ENCODE results near the gene SOX5.
A peak's percentile ranks its signal among the peaks of the same experiment; 100 is the strongest.
"Not testable (repeated sequence)": the region's sequence is repeated elsewhere in the genome, so short reads cannot be mapped to it uniquely, and the experiment has no call there.

SOX5 gene

DNA sequence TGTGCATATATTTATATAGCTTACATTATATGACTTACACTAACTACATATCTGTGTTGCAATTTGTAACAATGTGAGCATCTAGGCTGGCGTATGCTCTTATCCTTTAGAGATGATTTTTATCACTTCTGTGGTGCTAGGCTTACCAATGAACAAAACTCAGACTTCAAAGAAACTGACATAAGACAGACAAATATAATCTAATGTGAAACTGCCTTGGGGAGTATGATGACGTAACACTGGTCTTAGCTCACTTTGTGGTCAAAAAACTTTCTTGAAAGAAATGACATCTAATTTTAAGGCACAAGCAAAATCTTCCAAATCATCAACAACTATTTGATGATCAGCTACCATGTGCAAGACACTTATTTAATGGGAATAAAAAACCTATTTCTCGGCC, 50.0 kb downstream of the SOX5 start:
- no peak for DNase-seq

DNA sequence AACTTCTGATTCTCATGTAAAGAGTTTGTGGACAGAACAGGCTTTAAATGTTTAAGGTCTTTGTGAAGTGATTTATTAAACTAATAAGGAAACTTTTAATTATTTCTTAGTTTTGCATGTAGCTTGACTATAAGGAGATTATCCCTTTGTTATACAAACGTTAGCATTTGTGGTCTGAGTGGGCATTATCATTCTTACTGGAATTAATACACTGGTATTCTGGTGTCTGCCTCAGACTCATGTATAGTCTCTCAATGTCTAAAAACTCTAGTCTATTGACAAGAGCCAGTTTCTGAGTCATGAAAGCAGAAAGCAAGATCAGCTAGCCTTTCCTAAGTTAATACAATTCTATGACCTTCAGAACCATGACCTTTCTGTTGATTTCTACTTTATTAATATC, 51.3 kb downstream of the SOX5 start:
- DNase-seq, result no peak

DNA sequence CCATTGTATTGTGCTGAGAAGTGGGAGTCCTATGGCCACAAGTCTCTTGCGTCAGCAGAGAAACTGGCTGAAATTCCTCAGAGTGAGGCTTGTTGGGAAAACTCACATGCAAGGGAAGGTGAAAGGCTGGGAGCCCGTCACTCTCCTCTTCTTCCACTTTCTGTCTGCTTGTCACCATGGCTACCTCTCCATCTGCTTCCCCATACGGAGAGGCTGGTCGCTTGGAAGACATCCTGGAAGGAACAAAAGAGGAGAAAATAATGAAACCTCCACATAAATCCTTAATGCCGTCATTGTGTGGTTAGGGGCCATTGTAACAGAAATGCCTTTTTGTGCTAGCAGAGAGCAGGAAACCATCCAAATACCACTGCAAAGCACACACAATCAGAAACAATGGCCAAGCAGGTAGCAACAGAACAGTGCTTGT, 53.7 kb downstream of the SOX5 start:
- DNase-seq, result peak; percentile 66

DNA sequence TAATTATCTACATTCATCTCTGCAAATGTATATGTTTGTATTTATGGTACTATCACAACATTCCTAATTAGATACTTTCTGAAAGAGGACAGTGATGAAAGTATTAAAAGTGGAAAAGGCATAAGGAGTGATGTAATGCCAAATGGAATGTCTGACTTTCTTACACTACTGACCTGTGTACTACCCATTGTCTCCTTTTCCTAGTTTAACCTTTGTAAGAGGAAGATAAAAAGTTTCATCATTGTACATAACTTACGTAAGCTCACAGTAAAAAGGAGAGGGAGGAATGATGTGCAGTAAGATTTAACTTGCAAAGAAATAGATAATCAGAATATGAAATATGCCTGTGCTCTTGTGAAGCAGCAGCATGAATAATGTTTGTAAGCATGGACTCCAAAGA, 55.9 kb downstream of the SOX5 start:
- DNase-seq, result no peak

DNA sequence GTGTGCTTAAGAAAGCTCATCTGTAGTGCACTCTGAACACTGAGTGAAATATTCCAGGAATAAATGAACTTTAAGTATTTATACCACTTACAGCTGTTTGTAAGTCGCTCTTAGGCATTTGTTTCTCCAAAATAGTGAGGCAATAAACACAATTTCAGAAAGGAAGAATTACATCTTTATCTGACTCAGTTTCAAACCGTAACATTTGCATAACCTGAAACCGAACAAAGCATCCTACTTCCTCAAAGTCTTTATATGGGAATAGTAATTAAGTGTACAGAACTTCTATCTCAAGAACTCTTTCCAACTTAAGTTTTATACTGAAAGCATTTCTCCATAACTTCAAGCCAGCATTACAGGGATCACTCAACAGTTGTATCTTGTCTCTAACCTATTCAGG, 58.4 kb downstream of the SOX5 start:
- no peak for DNase-seq

DNA sequence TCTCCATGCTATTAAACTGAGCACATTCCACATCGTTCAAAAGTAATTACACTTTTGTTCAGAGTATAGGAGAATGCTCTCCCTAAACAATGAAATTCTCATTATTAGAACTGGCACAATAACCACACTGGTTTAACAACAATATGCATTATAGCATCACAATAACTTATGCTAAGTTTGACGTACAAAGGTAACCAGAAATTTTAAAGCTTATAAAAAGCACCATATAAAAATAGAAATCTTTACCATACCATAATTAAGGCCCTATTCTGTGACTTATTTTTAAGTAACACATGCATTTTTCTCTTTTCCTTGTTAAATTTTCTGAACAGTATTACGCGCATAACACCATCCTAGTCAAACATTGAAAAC, 60.4 kb downstream of the SOX5 start:
- DNase-seq, result no peak

DNA sequence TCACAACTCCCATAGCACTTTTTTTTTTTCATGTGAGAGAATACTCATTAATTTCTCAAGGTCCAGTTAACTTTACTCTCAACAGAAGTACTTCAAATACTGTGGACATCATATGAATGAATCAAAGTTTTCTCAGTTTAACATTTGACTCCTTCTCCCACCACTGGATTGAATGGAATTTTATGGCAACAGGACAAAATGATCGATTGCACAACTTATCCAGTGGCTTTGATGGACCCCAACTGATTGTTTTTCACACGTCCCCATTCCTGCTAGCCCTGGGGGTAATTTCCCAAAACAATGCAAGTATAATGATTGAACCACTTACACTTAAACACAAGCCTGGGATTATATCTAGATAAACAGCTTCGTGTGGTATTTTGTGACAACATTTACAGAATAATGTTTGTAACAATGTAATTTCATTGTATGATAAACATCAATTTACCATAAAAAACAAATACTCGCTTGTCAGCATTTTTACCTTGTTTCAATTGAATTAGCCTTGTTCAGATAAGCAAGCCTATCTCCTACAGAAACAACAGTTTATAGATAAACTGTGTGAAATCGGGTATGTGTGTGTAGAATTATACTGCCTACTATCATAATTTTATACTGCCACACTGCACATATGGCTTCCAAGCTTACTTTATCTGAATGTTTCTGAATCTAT, 60.9 kb downstream of the SOX5 start:
- DNase-seq, result peak; percentile 18

DNA sequence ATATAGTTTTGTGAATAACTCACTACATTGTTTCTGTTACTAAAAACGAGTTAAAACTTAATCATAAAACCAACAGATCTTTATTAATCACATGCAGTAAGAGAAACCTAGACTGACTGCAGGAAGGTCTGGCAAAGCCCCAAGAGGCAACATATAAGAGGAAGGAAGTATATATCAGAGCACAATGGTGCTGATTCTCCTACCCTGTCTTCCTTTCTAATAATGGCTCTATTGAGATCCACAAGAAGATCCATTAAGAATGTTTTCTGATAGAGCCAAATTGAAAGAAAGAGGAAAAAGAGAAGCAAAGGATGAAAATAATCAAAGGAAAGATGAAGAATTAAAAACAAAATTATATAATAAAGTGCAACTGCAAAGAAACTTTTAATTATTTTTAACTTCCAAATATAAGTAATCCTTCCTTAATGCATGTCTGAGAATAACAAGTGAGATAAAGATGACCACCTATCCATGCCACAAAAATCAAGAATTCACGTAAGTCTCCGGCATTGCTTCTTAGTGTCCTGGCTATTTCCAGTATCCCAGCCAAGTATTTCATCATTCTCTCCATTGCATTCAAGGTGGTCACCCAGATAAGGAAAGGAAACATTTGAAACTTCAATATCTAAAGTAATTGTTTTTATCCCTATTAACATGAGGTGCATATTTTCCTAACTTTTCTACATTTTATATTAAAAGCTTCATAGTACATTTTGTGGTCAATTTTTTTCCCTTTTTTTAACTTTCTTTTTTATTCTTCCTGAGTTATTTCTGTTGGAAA, 62.2 kb downstream of the SOX5 start:
- DNase-seq, result no peak

DNA sequence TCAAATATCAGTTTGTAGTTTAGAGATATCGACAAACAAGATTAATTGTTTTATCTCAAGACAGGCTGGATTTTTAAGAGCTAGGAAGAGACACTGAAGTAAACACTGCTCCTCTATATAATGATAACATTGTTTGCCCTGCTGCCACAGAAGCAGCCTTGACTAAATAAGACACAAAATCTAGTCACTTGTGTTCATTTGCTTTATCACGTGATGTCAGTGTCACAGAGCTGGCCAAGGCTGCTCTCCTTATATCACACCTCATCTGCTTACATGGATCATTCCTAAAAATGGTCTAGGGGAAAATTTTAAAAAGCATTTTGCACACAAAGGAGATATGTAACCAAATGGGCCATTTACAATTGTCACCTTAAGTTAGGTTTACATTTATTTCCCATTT, 64.1 kb downstream of the SOX5 start:
- DNase-seq, result no peak

DNA sequence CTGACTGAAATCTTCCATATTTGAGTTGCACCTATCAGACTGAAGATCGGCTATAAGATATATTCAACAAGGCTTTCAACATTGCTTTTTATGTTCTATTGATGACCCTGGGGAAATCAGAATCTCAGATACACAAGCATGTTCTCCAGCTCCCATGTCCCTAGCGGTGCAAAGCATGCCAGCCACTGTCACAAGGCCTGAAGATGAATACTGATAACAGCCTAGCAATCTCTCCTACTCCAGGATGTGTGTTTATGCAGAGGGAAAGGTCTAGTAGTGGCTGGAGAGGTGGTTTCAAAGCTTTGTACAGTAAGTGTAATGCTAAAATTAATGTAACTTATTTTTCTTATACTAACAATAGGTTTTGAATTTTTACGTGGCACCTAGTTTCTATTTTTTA, 64.6 kb downstream of the SOX5 start:
- no peak for DNase-seq

DNA sequence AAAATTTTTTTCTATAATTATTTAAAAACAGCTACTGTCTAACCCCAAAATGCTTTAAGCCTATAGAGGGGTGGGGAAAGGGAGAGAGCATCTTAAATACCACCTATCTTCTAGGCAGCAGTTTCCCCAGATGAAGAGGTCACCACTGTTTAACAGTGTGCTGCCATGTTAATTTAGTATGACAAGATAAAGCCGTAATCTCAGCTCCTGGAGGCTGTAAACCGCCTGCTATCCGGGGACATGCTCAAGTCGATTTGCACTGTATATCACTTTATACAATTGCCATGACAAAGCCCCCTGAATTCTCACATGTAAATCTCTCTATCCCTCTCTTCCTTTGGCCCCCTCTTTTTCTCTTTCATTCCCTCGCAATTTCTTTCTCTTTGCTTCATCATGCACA, 68.5 kb downstream of the SOX5 start:
- no peak for DNase-seq

DNA sequence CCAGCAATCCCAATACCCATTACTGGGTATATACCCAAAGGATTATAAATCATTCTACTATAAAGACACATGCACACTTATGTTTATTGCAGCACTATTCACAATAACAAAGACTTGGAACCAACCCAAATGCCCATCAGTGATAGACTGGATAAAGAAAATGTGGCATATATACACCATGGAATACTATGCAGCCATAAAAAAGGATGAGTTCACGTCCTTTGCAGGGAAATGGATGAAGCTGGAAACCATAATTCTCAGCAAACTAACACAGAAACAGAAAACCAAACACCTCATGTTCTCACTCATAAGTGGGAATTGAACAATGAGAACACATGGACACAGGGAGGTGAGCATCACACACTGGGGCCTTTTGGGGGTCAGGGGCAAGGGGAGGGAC, 72.9 kb downstream of the SOX5 start:
- DNase-seq, result not testable (repeated sequence)

DNA sequence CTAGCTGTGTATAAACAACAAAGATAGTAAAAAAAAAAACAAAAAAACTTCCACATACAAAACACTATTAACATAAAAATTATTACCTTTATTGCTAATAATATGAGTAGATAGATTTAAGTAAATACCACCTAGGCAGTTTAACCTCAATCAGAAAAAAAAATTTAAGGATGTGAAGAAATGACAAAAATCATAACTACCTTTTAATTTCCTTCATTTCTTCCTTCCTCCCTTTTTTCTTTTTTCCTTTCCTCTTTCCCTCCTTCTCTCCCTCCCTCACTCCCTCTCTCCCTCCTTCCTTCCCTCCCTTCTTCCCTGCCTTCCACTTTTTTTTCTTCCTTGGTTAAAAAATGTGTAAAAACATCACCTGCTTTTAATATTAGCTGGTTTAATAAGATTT, 81.7 kb downstream of the SOX5 start:
- no peak for DNase-seq

DNA sequence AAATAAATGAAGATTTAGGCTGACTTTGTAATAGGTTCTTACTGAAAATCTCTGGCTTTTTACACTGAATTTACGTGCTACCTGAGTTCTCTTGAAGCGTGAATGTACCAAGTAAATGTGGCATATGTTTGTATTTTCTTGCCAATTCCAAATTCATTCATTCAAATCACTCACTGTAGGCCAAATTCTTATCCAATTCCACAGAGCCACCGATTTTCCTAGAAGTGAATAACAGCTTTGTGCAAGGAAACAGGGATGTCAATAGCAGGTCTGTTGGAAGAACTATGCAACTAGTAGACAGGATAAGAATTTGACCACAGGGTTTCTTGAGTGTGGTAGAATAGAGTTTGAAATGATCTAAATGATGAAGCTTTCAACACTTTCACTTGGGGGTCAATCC, 86.8 kb downstream of the SOX5 start:
- DNase-seq, result no peak

DNA sequence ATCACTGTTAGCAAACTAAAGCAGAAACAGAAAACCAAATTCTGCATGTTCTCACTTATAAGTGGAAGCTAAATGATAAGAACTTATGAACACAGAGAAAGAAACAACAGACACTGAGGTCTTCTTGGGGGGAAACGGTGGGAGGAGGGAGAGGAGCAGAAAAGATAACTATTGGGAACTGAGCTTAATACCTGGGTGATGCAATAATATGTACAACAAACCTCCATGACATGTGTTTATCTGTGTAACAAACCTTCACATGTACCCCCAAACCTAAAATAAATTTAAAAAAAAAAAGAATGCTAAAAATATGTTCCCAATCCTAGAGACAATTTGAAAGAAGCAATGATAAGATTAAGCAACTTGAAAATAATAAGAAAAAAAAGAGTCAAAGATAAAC, 89.5 kb downstream of the SOX5 start:
- no peak for DNase-seq

DNA sequence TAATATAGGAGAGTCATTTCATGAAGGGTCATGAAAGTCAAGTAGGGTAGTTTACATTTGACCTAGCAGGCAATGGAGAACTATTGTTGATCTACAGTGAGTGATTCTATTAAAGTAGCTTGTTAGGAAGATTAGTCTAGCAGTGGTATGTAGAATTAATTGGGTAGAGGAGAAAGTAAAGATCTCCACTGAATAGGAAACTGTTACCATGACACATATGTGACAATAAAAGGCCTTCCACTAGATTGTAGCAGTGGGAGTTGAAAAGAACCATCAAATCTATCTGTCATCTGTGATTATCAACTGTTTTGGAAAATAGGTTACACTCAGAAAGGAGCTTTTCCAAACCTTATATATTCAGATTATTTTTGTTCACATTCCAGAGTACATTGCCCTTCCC, 92.3 kb downstream of the SOX5 start:
- no peak for DNase-seq

DNA sequence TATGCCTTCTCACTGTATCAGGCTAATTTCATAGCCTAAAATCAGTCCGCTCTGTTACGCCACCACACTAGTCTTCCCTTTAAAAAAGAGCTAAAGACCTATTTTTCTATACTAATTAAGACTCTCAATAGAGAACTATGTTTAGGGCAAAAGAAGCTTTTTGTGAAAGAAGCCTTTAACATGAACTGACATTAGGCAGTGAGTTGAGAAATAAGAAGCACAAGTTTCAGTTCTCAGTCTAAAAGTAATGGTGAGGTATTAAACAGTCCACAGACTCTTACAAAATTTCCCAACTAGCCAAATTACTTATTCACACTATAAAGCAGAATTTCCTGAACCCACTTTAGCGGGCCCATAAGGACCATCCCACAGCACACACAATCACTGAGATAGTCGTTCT, 93.7 kb downstream of the SOX5 start:
- no peak for DNase-seq

DNA sequence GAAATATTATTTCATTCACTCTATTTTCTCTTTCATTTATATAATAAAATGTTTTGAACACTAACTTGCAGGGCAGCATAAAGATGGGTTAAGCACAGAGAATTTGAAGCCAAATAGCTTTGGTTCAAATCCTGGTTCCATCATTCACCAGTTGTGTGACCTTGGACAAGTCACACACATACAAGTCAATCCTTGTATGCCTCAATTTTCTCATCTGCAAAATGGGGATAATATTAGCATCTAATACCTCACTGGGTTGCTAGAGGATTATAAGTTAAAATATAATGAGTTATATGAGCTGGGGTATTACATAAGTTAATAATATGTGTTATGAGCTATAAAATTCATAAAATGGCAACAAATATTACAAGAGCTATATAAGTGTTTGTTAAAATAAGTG, 94.9 kb downstream of the SOX5 start:
- DNase-seq, result no peak

DNA sequence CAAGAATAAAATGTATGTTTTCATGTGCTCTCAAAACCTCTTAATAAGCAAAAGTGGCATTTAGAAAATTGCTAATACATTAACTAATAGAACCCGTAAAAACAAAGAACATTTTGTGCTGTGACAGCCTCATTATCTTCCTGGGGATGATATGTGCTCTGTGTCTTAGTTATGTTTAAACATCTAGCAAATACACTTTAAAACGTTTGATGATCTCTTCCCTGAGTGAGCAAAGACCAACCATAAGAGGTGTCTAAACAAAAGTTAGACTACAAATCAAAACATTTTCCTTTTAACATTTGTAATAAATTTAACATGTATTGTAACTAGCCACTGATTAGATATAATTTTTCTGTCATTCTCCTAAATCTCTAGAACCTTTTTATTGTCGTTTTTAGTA, 95.8 kb downstream of the SOX5 start:
- no peak for DNase-seq

DNA sequence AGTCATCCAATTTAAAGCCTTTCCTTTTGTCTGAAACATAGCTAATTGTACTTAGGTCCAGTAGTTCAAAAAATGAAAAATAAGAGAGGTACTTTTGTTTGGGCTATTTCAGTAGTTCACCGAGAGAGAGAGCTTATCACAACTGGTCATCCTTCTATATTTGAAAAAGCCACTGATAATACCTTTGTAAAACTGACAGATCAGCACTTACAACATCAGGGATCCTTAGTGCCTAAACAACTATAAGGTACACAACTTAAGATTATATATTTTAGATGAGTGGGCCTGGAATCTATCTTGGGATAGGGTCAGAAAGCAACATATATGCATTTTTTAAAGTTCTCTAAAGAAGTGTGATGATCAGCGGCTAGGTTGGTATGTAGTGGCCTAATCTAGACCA, 97.9 kb downstream of the SOX5 start:
- no peak for DNase-seq

DNA sequence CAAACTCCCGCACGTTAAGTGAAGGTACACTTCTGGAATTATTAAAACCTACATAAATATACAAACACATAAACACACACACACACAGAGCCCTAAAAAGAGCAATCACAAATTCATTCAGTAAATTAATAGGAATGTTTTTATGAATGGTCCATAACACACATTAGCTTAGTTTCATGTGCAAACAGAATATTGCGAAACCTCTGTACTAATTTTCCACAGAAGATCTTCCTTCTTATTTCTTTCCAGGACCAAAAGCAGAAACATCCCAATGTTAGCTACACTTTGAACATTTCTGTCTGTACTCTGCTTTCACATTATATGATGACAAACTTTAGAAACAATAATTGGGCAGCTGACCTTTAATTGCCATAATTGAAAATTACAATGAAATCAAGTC, 101.6 kb downstream of the SOX5 start:
- no peak for DNase-seq

DNA sequence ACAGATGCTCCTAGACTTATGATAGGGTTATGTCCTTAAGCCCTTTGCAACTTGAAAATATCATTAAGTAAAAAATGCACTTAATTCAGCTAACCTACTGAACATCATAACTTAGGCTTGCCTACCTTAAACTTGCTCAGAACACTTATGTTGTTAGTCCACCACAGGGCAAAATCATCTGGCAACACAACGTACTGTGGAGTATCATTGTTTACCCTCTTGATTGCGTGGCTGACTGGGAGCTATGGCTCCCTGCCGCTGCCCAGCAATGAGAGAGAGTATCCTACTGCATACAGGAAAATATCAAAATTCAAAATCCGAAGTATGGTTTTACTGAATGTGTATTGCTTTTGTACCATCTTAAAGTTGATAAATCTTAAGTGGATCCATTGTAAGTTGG, 105.5 kb downstream of the SOX5 start:
- no peak for DNase-seq

DNA sequence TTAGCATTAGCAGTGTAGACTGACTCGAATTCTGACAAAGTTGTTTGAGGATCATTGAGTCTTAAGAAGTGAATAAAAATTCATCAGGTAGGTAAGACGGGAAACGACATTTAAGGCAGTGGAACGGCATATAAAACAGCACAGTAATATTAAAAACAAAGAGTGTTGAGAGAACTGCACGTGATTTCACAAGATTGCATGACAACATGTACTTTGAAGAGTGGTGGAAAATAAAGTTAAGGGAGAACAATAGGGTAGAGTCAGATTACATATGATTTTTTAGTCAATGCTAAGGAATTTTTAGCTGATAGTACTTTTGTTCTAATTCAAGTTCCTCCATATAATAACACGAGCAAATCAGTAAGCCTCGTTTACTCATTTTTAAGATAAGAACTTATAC, 115.4 kb downstream of the SOX5 start:
- no peak for DNase-seq

DNA sequence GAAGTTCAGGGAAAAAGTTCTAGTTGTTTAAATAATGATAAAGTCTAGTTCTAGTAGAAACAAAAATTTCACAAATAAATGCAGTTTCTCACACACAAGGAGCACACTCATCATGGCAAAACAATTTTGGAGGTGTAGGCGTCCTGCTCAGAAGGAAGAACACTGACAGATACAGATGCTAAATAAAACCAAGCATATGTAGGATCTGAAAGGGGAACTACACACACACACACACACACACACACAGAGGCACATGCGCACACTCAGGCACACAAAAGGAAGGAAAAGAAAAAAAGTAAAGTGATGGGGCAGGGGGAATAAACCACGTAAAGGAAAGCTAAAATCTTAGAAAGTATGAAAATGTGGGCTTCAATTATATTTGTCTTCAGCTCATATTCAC, 117.7 kb downstream of the SOX5 start:
- DNase-seq, result no peak

DNA sequence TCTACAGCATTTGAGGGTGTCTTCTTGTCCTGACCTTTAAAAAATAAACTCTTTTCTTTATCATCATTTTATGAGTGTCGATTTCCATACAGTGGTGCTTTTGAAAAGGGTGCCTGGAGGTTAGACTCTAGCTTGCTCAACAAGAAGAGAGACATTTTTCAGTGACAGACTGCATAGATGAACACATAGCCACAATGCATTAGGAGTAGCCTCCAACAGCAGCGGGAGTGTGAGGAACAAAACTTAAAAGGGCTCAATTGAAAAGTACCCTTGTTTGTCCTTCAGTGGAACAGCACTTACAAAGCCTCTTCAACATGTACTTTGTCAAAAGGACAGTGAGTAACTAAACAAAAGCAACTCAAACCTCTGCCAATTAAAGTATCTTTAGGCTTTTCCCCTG, 119.3 kb downstream of the SOX5 start:
- no peak for DNase-seq

Measured in NCI-H748 treated with DMSO at 0.1 percent for 48 hours (cell line).